HG03025 (cell line): Measurements from ENCODE around the gene TMEM129.
A peak's percentile ranks its signal among the peaks of the same experiment; 100 is the strongest.

Experiments used
- ATAC-seq: cut with Tn5 transposase; IDR thresholded peaks from one replicate; pipeline ENCODE4 v1.9.1; 2021; ENCODE audit warnings: mild to moderate bottlenecking, moderate library complexity; ENCODE audit not compliant: unreplicated experiment, low FRiP score

Gene TMEM129, protein sequence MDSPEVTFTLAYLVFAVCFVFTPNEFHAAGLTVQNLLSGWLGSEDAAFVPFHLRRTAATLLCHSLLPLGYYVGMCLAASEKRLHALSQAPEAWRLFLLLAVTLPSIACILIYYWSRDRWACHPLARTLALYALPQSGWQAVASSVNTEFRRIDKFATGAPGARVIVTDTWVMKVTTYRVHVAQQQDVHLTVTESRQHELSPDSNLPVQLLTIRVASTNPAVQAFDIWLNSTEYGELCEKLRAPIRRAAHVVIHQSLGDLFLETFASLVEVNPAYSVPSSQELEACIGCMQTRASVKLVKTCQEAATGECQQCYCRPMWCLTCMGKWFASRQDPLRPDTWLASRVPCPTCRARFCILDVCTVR

DNA sequence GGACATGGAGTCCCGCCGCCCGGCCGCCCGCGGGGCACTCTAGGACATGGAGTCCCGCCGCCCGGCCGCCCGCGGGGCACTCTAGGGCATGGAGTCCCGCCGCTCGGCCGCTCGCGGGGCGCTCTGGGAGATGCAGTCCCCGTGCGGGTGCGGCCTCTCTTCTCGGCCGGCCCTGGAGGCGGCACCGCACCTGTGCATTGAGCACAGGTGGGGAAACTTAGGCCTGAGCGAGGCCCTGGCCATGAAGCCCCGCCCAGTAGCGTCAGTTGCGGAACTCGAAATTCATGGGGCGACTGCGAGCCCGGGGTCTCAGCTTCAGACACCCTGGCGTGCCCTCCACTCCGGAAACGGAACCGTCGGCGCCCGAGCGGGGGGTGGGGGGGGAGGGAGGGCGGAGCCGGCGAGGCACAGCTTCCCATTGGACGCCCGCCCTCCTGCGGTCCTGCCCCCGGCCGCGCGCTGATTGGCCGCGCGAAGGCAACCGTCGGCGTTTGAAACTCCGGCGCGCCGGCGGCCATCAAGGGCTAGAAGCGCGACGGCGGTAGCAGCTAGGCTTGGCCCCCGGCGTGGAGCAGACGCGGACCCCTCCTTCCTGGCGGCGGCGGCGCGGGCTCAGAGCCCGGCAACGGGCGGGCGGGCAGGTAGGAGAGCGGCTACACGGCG is at the start of gene TMEM129, which contains the start of gene TACC3:
TSS of gene TMEM129 (minus strand) at position 321 of the 663 bp plus-strand sequence. CDS start 486 bp downstream, outside the sequence.
TSS of gene TACC3 (plus strand) at position 519 of the 663 bp plus-strand sequence. CDS start 1,901 bp downstream, outside the sequence.
- ATAC-seq = peak; percentile 65

DNA sequence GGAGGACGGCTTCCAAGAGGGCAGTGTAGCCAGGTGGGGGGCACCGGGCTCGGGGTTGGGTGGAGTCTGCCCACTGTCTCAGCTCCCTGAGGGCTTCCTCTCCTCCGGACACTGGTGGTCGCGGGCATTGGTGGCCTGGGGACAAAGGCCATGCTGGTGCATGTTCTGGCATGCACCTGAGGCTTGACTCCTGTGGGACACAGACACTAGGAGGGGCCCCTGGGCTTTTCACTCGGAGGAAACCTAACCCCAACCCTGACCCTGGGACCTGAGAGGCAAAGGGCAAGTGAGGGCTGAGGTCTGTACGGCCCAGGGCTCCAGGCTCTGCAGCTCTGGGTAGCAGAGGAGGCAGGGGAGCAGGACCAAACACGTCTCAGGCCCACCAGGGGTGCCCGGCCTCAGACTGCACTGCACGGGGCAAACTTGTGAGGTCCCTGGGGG is 49.7 kb upstream of the TMEM129 start:
- ATAC-seq = no peak

DNA sequence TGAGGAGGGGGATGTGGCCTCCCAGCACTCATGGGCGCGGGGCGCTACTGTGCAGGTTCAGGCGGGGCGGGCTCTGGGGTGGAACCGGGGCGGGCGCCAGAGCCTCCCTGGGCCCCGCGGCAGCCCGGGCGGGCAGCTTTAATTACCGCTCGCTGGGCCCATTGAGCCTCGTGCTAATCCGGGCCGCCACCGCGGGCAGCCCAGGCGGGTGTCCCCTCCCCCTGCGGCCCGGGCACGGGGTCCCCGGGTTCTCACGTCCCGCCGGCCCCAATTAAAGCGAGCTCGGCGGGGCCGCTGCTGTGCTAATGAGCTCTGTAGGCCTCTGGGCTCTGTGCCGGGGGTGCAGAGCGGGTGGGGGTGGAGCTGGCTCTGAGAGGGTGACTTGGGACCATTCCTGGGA is 49.1 kb upstream of the TMEM129 start:
- no peak for ATAC-seq

DNA sequence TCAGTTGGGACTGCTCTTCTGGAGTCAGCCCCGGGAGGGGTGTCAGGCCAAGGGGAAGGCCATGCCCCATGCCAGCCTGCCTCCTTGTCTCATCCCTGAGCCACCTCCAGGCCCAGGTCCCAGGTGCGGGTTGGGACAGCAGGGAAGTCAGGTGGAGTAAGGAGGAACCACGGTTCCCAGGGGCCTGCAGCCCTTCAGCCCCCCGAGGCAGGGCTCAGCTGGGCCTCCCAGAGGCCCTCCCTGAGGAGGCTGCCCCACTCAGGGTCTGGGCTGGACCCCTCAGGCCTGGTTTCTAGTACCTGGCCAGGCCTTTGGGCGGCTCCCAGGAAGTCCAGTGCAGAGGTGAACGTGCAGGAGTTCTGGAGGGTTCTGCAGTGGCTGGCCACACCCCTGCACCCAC is 48.6 kb upstream of the TMEM129 start:
- ATAC-seq = no peak

DNA sequence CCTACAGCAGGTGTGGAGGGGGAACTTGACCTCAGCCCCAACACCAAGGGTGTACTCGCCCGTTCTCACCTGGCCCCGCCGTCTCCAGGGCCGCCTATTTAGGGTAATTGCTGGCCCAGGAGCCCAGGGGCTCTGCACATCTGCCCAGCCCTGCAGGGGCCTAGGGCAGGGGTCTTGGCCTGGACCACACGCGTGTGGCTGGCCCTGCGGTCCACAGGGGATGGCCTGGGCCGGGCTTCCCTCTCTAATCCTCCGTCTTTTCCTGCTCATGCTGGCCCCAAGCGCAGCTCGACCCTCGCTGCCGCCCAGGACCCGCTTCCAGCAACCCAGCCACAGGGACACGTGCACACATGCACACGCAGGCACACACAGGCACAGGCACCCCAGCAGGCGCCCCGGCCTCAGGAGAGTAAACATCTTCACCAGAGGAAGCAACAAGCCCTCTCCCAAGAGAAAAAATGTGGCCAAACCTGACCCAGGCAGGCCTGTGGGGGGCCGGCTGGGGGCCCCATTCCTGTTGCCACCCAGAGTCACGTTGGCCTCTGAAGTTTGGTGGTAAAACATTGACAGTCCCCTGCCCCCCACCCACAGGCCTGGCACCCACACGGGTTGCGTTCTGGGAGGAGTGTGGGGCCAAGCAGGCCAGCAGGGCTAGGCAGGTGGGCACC is 47.4 kb upstream of the TMEM129 start:
- ATAC-seq = no peak

DNA sequence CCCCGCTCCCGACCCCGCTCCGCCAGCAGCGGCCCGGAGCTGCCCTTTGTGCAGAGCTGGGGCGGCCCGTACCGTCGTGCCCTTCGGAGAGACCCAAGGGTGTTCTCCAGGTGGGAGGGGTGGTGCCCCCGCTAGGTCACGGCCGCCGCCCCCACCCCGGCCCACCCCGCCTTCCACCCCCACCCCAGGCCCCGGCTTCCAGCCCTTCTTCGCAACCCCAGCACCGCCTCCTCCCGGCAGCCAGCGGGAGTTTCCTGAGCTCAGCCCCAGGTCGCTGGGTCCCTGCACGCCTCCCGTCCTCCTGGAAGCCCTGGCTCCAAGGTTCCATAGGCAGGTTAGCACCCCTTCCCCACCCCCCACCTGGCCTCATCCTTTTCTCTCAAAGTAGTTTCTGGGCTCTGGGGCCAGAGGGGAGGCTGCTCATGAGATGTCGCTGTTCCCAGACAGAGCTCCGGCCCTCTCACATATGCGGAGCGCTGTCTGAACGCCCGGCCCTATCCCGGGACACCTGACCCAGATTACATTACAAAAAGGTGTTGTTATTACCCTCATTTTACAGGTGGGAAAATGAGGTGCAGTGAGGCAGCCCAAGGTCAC is 46.7 kb upstream of the TMEM129 start:
- no peak for ATAC-seq

DNA sequence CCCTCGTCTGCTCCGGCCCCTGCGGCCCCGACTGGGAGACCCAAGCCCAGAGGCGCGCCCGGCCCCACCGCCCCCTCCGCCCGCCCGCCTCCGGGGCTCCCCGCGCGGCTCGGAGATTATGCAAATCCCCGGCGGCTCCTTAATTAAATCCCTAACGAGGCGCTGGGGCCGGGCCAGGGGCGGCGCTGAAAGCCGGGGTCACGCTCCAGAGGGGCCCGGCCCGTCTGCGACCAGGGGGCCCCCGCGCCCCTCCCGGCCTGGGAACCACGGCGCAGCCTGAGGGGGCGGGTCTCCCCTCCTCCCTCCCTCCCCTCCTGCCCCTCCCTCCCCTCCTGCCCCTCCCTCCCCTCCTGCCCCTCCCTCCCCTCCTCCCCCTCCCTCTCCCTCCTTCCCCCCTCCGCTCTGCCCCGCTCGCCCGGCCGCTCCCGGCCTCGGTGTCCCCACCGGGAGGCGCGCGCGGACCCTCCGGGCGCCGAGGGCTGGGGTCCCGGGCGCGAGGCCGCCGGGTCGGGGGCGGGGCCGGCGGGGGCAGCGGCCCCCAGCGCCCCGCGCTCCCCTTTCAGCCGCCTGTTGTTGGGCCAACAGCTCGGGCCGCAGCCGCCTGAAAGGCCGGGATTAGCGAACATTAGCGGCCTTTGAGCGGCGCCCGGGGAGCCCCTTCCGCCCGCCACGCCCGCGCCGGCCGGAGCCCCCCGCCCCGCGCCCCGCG is 46.1 kb upstream of the TMEM129 start:
- ATAC-seq = no peak

DNA sequence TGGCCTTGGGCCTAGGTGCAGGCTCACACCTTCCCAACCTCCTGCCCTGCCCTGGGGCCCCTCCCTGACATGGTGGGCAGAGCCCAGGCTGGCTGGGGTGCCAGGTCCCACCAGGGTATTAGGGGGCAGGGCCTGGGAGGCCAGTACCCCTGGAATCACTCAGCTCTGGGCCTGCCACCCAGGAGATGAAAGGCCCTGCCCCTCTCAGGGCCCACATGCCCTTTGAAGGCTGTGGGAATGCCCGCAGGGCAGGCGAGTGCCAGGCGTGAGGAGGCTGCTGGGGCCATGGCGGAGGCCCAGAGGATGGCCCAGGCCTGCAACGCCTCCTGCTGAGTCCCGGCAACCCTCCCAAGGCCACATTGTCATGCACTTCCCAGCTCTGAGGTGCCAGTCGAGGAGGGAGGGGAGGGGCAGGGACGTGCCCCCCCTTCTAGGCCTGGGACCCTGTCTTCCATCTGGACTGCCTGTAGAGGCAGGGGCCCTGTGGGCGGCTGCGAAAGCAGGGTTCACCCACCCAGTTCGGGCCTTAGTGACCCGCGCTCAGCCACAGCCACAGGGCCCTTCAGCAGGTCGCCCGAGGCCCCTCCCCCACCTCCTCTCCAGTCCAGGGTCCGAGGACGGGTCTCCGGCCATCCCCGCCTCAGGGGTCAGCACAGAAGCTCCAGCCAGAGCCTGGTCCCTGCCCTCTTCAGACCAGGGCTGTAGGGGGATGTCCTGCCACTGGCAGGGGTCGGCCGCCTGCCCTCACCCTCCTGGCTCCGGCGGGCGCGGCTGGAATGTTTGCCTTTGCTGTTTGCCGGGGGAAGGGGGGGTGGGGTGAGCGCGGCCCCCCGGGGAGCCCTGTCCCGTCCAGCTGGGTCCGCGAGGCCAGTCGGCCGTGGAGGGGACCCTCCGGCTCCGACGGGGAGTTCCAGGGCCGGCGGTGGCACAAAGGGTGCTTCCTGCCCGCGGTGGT is 45.3 kb upstream of the TMEM129 start:
- ATAC-seq = no peak

DNA sequence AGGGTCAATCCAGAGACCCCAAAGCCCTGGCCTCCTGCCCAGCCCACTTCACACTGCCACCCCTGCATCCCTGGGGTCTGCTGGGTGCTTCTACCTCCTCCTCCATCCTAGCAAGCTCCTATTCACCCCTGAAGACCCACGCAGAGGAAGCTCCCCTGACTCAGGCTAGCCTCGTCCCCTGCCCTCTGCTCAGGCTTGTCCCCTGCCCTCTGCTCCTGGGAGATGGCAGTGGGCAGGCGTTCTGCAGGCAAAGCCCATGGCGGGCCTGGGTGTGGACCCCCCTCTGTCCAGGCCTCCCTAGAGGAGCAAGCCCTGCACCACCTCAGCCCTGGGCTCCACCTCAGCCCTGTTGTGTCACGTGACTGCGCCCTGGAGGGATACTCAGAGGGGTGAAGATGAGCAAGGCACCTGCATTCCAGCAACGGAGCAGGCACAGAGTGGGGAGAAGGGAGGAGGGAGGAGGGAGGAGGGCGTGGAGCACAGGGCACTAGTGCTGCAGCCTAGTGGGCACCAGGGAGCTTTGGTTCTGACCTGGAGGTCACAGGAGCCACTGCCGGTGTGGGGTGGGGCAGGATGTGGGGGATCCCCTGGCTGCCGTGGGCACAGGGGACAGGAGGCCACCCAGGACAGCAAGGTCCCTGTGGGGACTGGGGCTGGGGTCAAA is 44.4 kb upstream of the TMEM129 start:
- ATAC-seq = no peak

DNA sequence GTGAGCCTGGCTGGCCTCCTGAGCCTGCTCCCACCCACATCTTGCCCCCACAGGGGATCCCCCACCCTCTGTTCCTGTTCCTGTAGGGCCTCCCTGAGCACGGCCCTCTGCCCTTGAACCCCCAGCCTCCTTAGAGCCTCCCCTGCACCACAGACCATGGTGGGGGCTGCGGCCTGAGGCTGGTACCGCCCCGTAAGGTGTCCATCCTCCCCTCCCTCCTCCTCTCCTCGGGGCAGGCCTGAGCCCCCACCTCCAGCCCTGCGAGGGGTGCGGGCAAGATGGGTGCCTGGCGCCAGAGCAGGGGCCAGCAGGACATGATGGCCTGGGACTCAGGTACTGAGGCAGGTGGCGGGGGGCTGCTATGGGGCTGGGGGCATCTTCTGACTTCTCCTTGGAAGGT is 43.5 kb upstream of the TMEM129 start:
- ATAC-seq = no peak

DNA sequence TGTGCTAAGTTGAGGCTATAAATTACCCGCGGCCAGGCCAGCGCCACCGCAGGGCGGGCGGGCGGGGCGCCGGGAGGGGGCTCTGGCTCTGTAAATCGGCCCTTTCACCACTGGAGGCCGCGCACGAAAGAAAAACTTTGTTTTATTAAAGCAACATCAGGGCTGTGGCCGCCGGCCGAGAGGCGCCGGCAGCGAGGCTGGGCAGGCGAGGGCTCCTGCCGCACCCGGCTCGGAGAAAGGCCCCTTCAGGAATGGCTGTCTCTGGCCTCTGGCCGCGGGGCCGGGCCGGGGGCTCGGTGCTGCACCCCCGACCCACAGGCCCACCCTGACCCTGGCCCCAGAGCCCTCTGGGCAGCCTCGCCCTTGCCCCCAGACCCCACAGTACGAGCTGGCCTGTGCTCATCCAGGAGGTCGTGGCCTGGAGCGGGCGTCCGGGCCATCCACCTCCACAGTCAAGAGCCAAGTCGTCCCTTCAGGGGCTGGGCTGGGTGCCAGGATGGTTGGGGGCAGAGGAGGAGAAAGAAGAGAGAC is 42.5 kb upstream of the TMEM129 start:
- ATAC-seq = no peak

DNA sequence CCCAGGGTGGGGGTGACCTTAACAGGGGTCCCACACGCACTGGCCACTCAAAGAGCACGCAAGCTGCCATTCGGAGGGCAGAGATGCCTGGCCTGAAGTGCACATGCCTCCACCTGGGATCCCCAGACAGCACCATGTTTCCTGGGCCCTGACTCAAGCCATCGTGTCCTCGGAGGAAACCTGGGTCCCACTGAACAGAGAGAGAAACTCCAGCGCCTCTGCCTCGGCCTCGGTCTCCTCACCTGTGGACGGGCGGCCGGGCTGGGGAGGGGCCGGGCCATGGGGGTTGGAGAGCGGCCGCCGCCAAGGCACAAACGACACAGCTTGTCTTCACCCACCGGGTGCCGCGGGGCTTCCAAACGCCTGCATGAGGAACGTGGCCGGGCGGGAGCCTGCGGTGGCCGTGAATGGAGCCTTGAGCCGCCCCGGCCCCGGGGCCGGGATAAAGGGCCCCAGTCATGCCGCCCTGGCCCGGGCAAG is 42.0 kb upstream of the TMEM129 start:
- no peak for ATAC-seq

DNA sequence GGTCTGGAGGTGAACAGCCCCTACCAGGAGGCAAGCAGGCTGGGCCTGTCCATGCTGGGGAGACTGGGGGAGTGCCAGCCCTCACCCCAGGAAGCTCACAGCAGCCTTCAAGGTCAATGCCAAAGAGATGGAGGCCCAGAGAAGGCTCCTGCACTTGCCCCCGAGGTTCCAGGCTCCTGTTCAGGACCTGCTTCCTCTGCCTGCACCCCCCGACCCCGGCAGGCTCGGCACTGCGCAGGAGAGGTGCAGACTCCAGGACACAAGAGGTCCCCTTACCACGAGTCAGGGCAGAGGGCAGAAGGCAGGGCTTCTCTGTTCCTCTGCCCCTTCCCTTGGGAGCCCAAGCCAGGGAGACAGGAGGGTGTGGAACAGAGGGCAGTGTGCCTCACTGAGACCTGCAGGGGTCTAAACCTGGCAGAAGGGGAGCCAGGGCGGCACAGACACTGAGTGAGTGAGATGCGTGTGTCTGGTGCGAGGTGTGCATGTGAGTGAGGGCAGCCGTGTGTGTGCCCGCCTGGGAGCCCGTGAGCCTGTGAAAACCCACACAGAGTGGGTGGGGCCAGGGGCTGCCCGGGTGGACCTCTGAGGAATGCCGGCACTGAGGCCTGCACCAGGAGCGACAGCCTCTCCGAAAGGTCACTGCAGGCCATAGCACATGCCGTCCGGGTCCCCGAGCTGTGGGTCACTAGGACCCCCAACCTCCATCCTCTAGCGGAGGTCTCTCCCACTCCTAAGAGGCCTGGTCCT is 41.3 kb upstream of the TMEM129 start:
- no peak for ATAC-seq

DNA sequence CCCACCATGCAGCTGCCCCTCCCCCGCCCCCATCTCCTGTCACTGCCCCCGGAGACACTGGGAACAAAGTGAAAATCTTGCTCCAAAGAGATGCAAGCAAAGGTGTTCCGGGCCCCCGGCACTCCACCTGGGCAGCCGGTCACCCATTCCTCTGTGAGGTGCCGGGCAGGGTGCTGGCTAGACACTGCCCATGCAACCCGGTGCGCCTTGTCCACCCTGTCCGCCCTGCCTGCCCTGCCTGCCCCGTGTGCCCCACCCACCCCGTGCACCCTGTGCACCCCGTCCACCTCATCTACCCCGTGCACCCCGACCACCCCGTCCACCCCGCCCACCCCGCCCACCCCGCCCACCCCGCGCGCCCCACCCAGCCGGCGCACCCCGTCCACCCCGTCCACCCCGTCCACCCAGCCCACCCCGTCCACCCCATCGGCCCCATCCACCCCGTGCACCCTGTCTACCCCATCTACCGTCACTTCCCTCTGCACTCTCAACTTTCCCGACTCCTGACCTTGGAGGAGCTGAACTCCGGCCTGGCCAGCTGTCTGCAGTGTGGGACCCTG is 40.1 kb upstream of the TMEM129 start:
- ATAC-seq = no peak

DNA sequence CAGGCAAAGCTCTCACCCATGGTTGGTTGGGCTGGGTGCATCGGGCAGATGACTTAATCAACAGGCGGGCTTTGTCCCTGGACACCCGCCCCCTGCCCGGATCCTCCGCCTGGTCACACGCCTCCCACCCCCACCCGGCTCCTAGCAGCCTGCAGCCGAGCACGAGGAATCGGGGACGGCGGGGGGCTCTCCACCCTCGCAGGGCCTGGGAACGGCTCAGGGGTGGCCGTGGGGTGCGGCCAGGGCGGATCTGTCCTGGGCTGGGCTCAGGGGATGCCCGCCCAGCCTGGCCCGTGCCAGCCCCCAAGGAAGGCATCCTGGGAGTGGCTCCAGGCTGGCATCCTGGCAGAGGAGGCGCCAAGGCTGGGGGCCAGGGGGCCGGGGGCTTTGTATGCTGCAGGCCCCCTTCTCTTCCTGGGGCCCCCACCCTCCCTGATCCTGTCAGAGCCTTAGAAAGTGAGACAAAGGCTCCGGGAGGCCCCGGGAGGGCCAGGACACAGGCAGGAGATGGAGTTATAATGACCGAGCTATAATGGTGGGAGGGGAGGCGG is 39.5 kb upstream of the TMEM129 start:
- ATAC-seq = no peak

DNA sequence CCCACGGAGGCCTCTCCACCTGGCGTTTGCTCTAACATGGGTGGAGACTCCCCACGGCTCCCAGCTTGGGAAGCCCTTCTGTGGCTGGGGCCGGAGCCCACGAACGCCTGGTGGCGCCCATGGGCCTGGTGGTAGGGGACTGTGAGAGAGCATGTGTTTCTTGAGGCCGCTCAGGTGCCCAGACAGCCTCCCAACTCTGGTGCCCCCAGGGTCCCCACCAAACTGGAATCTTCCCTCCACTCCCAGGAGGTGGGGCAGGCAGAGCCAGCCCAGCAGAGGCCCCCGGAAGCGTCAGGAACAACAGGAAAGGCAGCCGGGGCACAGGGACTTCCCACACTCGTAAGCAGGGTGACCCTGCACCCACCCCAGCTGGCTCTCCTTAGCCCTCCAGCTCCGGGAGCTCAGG is 38.7 kb upstream of the TMEM129 start:
- no peak for ATAC-seq
